Eye (tissue), 1 donor: Measurements from ENCODE around the gene VAV1.
"Not testable (repeated sequence)": the region's sequence is repeated elsewhere in the genome, so short reads cannot be mapped to it uniquely, and the experiment has no call there.

Experiments
- DNase-seq: peaks from one replicate; pipeline ENCODE4 v3.0.0-alpha.2; 2015

VAV1 gene

DNA sequence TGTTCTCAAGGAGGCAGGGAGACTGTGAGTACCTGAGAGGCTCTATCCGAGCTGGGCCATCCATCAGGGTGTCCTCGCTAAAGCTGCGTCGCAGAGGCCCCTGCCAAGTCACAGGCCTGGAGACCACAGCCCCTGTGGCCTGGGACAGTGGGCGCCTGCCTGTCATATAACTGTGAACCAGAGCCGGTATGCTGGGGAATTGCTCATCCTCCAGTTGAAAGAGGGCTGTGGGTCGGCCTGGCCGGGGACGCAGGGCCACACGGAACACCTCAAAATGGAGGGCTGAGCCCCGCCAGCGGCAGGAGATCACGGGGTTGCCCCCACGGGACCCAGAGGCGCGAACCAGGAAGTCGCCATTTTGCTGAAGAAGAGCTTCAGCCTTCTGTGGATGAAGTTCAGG is 11.9 kb upstream of the VAV1 start:
- DNase-seq: no peak

GRCh38 chr19:6761053-6761676 is 11.3 kb upstream of the VAV1 start:
- DNase-seq: no peak

- not testable (repeated sequence) for DNase-seq
These were observed 10.2 kb upstream of the VAV1 start for GRCh38 chr19:6762253-6762797.

DNA sequence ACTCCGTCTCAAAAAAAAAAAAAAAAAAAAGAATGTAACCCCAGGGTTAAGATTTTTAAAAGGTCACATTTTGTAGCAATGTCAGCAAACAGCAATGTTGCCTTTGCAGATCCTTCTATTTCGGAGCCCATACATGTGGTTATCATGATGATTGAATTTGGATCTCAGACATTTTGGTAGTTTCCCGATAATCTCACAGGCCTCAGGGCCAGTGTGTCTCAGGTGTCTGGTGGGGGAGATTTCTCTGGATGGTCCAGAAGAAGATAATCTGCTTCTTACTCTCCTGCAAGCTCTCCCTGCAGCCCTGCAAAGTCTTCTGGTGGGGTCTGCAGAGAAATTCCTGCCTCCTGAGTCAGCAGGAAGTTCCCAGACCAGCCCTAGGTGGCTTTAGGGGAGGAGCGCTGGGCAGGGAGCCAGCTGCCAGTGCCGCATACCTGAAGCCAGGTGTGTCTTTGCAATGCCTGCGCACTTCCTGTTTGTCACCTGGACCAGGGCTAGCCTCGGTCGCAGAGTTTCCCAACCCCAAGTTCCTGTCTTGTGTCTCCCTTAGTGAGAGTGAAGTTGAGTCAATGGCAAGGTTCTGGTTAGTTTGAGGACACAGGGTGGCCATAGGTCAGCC is 6.7 kb upstream of the VAV1 start:
- peak; percentile 24 for DNase-seq

GRCh38 chr19:6766357-6767080 is 6.0 kb upstream of the VAV1 start:
- DNase-seq: no peak

DNA sequence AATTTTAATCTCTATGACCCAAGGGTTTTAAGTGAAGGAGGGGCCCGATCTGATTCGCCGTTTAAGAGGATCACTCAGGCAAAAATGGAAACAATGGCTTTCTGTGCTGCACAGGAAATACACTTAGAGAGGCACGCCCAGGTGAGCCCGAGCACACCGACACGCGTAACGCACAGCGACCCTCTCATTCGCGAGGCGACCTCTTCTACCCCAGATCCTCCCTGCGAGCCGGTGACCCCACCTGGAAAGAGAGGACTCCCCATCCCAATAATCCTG is 5.5 kb upstream of the VAV1 start:
- DNase-seq: peak; percentile 10

DNA sequence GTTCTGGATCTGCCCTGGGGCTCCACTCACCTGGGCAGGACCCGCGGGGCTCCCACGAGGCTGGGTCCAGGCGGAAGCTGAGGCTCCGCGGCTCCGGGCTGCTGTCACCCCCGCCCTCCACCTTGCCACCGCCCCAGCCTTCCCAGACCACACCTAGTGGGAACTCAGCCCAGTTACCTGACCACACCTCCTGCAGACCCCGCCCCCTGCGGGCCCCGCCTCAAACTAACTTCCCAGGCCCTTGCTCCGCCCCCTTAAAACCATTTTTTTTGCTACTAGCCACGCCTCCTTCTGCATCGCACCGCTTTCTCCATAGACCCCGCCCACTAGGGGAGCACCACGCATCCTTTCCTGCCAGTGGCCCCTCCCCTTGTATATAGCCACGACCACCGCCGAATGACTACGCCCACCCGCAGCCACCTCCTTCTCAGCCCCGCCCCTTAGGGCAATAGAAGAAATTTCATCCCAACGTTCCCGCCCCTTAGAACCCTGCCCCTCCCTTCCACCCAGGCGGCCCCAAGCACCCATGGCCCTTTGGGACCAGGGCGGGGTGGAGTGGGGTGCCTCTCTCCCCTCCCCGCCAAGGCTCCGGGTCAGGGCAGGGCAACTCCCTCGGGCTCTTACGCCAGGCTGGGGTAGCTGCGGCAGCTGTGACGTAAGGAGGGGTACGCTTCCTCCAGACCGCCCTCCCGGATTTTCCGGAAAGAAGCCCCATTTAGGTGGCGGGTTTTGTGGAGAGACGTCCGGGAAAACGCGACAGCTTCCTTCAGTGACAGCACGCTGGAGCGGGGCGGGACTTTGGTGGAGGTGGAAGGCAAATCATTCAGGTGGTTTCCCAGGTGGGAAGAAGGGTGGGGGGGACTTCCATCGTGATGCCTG is 4.9 kb upstream of the VAV1 start, which contains the start of gene SH2D3A:
Gene SH2D3A, minus strand, starts transcription at position 79 of the 879 bp plus-strand sequence. CDS start 3,687 bp downstream, outside the sequence.
- peak; percentile 56 for DNase-seq

GRCh38 chr19:6768236-6768785 is 4.2 kb upstream of the VAV1 start:
- no peak for DNase-seq

DNA sequence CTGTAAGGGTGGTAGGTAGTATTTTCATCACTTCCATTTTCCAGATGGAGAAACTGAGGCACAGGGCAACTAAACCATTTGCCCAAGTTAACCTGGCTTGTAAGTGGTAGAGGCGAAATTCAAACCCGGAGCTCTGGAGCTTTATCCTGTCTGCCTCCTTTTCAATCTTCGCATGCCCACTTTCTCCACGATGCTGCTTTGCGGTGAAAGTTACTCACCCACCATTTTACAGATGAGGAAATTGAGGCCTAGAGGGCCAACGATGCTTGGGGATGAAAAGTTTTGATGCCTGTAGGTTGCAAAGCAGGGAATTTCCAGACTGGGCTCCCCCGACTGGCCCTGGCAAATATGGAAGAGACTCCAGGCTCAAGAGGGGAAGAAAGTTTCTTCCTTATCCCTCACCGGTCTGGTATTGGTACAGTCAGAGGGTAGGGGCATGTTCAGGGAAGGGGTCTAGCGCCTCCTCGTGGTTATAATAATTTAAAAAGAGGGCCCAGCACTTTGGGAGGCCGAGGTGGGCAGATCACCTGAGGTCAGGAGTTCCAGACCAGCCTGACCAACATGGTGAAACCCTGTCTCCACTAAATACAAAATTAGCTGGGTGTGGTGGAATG is 3.4 kb upstream of the VAV1 start:
- DNase-seq: no peak

GRCh38 chr19:6771648-6772027 is 870 bp upstream of the VAV1 start:
- DNase-seq: not testable (repeated sequence)

GRCh38 chr19:6772866-6773322 is 386 bp downstream of the VAV1 start:
- DNase-seq: no peak

GRCh38 chr19:6773323-6773931 is 919 bp downstream of the VAV1 start:
- no peak for DNase-seq

DNA sequence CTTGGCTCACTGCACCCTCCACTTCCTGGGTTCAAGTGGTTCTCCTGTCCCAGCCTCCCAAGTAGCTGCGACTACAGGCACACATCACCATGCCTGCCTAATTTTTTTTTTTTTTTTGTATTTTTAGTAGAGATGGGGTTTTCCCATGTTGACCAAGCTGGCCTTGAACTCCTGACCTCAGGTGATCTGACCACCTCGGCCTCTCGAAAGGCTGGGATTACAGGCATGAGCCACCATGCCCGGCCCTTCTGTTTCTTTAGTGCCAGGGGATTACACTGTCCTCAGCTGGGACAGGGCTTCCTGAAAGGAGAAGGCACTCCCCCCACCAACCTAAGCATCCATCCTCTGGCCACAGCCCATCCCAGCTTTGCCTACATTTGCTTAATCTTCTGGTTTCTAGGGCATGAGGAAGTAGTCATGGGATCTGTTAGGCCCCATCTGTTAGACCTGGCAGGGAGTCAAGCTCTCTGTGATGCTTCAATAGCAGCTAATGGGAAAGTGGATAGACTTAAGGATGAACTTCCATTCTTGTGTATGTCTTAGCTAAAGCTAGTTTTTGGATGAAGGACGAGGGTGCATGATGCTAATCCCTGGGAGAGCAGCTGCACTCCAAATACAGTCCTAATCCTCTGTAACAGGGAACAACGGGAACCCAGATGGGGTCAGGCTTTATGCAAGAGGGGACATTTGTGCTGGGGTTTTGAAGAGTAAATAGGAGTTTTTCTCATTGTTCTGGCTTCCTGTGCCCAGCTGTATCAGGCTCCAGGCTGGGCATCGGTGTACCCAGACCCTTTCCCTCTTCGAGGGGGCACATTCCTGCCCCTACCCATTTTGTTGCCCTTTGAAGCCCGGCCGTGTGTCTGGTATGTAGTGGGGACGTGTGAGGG is 2.6 kb downstream of the VAV1 start:
- DNase-seq: peak; percentile 8

GRCh38 chr19:6776045-6776444 is 3.5 kb downstream of the VAV1 start:
- DNase-seq: not testable (repeated sequence)

DNA sequence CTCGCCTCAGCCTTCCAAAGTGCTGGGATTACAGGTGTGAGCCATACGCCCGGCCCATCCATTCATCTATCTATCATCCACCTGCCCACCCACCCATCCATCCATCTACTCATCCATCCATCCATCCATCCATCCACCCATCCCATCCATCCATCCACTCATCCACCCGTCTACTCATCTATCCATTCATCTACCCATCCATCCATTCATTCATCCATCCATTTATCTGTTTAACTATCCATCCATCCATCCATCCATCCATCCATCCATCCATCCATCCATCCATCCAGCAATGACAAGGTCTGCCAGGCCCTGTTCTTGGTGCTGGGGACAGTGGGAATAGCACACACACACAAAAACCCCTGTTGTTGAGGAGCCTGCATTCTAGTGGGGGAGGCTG is 4.5 kb downstream of the VAV1 start:
- DNase-seq: no peak

DNA sequence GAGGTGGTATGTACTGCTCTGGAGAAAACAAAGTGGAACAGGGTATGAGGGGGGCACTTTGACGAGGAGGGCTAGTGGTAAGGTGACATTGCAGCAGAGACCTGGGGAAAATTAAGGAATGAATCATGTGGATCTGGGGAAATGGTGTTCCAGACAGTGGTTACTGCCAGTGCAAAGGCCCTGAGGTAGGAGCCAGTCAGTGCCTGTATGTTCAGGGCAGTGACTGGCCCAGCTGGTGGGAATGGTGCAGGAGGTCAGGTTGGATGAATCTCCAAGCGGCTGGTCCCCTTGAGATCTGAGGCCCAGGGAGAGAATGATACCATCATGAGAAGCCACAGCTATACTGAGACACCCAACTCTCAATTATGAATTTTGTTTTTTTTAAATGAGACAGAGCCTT is 4.9 kb downstream of the VAV1 start:
- no peak for DNase-seq

DNA sequence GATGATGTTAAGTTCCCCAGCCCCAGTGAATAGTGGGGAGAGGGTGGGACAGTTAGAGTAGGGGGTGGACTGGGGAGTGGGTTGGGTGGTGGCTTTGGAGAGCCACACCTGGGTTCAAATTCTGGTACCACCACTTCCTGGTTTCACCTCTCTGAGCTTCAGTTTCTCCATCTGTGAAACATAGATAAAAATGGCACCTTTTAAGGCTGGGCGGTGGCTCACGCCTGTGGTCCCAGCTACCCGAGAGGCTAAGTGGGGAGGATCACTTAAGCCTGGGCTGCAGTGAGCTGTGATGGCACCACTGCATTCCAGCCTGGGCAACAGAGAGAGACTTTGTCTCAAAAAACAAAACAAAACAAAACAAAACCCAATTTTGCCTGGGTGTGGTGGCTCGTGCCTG is 5.9 kb downstream of the VAV1 start:
- DNase-seq: no peak

- no peak for DNase-seq
These were observed 6.7 kb downstream of the VAV1 start for GRCh38 chr19:6779206-6779605.

DNA sequence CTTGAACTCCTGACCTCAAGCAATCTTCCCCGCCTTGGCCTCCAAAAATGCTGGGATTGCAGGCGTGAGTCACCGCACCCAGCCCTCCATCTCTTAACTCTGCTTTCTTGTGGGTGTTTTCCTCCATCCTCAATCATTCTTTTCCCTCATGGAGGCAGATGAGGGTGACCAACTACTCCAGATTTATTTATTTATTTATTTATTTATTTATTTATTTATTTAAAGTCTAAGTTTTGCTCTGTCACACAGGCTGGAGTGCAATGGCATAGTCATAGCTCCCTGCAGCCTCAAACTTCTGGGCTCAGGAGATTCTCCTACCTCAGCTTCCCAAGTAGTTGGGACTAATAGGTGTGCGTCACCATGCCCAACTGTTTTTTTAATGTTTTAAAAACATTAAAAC is 14.9 kb downstream of the VAV1 start:
- no peak for DNase-seq

GRCh38 chr19:6788896-6789295 is 16.4 kb downstream of the VAV1 start:
- DNase-seq: no peak
